ENCODE results near the gene ADAMTS15. TPM values are rescaled to one million over a fixed set of nuclear protein-coding genes. Genes with fewer than 3 reads are reported as not detected.
"Not testable (repeated sequence)": the region's sequence is repeated elsewhere in the genome, so short reads cannot be mapped to it uniquely, and the experiment has no call there.

Gene ADAMTS15
- total RNA-seq, 2 donors from 2014 or later = not detected

- DNase-seq (peak in 2 of 3 donors; percentile 18 to 48), ATAC-seq (peak; percentile 90)
- Mint-ChIP-seq H3K4me1 (peaks cover 18% of the 10 kb centered on the region), H3K27ac (no peak overlapping the region), H3K4me3 (no peak overlapping the region), H3K27me3 (peaks cover 35% of the 10 kb centered on the region), H3K36me3 (ENCODE audit: low read depth) (peaks cover 6% of the 10 kb centered on the region)
- no peaks in the 10 kb centered on the region for H3K9me3 ChIP-seq (ENCODE audit: control insufficient read depth, low read length, poor library complexity, severe bottlenecking)
Measured at GRCh38 chr11:130434521-130435223, 13.8 kb upstream of the ADAMTS15 start.

DNA sequence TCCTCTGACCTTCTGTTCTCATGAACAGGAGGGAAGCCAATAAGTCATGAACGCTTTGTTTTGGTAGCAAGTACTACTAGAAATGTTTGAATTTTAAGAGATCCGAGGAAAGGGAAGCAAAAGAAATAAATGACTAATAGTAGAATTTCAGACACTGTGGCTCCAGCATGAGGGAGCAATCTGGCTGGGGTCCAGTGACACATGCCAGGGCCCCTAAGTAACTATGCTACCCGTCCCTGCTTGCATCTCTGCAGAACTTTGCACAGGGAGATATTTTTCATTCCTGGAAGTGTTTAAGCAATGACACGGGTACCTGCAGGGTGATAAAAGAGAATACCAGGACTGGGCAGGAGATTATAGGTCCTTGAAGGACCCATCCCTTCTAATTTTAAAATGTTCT lies 12.8 kb upstream of the ADAMTS15 start:
- no peaks in the 10 kb centered on the region for H3K9me3 ChIP-seq (ENCODE audit: control insufficient read depth, low read length, poor library complexity, severe bottlenecking)
- Mint-ChIP-seq H3K27ac (no peak overlapping the region), H3K27me3 (peaks cover 33% of the 10 kb centered on the region), H3K36me3 (ENCODE audit: low read depth) (peaks cover 6% of the 10 kb centered on the region), H3K4me3 (no peak overlapping the region), H3K4me1 (peaks cover 21% of the 10 kb centered on the region)
- DNase-seq = no peak
- no peak for ATAC-seq

DNA sequence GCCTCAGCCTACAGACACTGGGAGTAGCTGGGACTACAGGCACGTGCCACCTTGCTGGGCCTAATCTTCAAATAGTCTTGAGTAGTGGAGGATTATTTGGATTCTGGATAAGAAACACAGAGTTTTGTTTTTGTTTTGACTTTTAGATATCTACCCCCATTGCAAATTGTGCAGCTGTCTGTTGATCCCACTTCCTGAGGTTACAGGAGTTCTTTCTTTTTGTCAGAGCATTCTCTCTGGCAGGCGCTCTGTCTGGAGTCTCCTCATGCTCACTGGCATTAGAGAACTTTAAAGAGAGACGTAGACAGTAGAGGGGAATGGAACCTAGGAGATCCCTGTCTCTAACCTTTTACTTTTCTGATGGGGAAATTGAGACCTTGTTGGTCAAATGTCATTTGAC lies 12.3 kb upstream of the ADAMTS15 start:
- peaks cover 21% of the 10 kb centered on the region for H3K4me1 Mint-ChIP-seq
- H3K27ac Mint-ChIP-seq = no peak overlapping the region
- no peak for DNase-seq
- H3K4me3 Mint-ChIP-seq = no peak overlapping the region
- H3K36me3 Mint-ChIP-seq (ENCODE audit: low read depth) = peaks cover 6% of the 10 kb centered on the region
- H3K27me3 Mint-ChIP-seq = peaks cover 28% of the 10 kb centered on the region
- no peaks in the 10 kb centered on the region for H3K9me3 ChIP-seq (ENCODE audit: control insufficient read depth, low read length, poor library complexity, severe bottlenecking)
- no peak for ATAC-seq

DNA sequence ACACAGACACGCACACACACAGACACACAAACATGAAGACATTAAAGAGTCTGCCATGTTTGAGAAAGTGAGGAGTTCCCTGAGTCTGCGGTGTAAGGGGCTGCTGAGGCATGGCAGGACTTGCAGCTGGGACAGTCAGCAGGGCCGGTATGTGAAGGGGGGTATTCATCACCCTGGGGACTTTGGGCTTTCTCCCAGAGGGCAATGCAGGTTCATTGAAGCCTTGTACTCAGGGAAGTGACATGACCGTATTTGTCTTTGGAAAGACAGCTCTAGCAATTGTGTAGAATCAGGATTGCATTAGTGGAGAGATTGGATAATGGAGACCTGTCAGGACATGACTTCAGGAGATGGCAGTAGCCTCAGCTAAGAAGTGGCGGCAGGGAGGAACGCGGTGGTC lies 10.6 kb upstream of the ADAMTS15 start:
- peaks cover 20% of the 10 kb centered on the region for H3K4me1 Mint-ChIP-seq
- no peaks in the 10 kb centered on the region for H3K9me3 ChIP-seq (ENCODE audit: control insufficient read depth, low read length, poor library complexity, severe bottlenecking)
- peaks cover 30% of the 10 kb centered on the region for H3K27me3 Mint-ChIP-seq
- H3K4me3 Mint-ChIP-seq = no peak overlapping the region
- DNase-seq (no peak), ATAC-seq (no peak)
- peaks cover 9% of the 10 kb centered on the region for H3K36me3 Mint-ChIP-seq (ENCODE audit: low read depth)
- H3K27ac Mint-ChIP-seq = peak overlapping the region; percentile 27

DNA sequence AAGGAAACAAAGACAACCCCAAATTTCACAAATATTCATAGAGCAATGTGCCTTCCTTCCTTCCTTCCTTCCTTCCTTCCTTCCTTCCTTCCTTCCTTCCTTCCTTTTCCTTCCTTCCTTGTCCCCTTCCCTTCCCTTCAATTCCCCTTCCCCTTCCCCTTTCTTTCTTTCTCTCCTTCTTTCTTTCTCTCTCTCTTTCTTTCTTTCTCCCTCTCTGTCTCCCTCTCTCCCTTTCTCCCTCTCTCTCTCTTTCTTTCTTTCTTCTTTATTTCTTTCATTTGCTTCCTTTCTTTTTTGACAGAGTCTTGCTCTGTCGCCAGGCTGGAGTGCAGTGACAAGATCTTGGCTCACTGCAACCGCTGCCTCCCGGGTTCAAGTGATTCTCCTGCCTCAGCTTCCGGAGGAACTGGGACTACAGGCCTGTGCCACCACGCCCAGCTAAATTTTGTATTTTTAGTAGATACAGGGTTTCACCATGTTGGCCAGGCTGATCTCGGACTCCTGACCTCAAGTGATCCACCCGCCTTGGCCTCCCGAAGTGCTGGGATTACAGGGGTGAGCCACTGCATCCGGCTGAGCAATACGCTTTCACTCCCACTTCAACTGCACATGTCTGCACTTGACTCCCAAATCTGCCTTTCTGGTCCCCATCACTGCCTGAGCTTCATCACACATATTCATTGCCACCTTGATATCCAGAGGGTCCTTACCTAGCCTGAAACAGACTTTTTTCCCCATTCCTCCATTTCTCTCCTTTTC lies 9.9 kb upstream of the ADAMTS15 start:
- H3K9me3 ChIP-seq (ENCODE audit: control insufficient read depth, low read length, poor library complexity, severe bottlenecking); ATAC-seq; H3K36me3 Mint-ChIP-seq (ENCODE audit: low read depth); H3K4me3 Mint-ChIP-seq; DNase-seq: not testable (repeated sequence)
- Mint-ChIP-seq H3K27ac (peak overlapping the region; percentile 27), H3K4me1 (peaks cover 20% of the 10 kb centered on the region), H3K27me3 (peaks cover 30% of the 10 kb centered on the region)

DNA sequence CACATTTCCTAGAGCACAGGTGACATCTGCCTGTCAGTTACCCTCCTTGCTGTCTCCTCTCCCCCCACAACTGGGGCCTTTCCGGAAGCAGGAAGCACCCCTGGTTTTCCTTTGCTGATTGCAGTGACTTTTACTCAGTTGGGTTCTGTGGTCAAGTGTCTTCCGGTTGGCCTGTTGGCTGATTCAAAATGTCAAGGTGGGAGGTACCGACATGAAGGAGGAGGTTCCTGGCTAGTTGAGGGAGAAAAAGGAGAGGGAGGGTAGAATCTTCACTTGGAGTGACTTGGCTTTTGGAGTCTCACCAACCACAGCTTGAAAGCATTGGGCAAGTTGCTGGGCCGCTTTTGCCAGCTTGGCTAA lies 9.3 kb upstream of the ADAMTS15 start:
- H3K27ac Mint-ChIP-seq = peak overlapping the region; percentile 27
- no peak for ATAC-seq
- H3K36me3 Mint-ChIP-seq (ENCODE audit: low read depth) = peaks cover 9% of the 10 kb centered on the region
- no peak for DNase-seq
- H3K9me3 ChIP-seq (ENCODE audit: control insufficient read depth, low read length, poor library complexity, severe bottlenecking) = no peaks in the 10 kb centered on the region
- peaks cover 34% of the 10 kb centered on the region for H3K27me3 Mint-ChIP-seq
- H3K4me1 Mint-ChIP-seq = peaks cover 20% of the 10 kb centered on the region
- peak overlapping the region; percentile 8 for H3K4me3 Mint-ChIP-seq

DNA sequence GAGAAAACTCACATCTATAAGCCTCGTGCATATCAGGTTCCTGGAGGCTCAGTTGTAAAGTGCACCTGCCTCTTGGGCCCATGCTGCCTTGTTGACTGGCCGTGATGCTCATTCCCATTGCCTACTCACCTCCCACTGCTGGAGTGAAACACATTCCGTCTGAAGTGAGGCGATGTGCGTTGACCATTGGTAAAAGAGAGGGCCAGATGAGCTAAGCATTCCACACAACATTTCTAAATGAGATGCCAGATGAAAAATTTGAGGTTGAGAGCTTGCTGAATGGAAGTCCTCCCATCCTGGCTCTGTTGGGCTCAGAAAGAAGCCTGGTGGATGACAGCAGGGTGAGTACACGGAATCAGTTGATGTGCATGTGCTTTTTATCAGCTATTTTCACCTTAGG lies 8.6 kb upstream of the ADAMTS15 start:
- no peak overlapping the region for H3K27ac Mint-ChIP-seq
- ATAC-seq = no peak
- no peaks in the 10 kb centered on the region for H3K9me3 ChIP-seq (ENCODE audit: control insufficient read depth, low read length, poor library complexity, severe bottlenecking)

GRCh38 chr11:130441719-130442118 lies 6.7 kb upstream of the ADAMTS15 start:
- H3K9me3 ChIP-seq (ENCODE audit: control insufficient read depth, low read length, poor library complexity, severe bottlenecking) = no peaks in the 10 kb centered on the region
- no peak overlapping the region for H3K4me3 Mint-ChIP-seq
- ATAC-seq = no peak
- H3K27ac Mint-ChIP-seq = peak overlapping the region; percentile 11
- peaks cover 18% of the 10 kb centered on the region for H3K4me1 Mint-ChIP-seq
- H3K27me3 Mint-ChIP-seq = peaks cover 48% of the 10 kb centered on the region
- peaks cover 11% of the 10 kb centered on the region for H3K36me3 Mint-ChIP-seq (ENCODE audit: low read depth)
- DNase-seq = no peak

More for the DNA sequence above, 8.6 kb upstream of the ADAMTS15 start:
- peaks cover 42% of the 10 kb centered on the region for H3K27me3 Mint-ChIP-seq
- peaks cover 11% of the 10 kb centered on the region for H3K36me3 Mint-ChIP-seq (ENCODE audit: low read depth)
- H3K4me1 Mint-ChIP-seq = peaks cover 20% of the 10 kb centered on the region
- no peak for DNase-seq
- no peak overlapping the region for H3K4me3 Mint-ChIP-seq

- no peak overlapping the region for H3K27ac Mint-ChIP-seq
- ATAC-seq = no peak
Measured at GRCh38 chr11:130442737-130443136, 5.7 kb upstream of the ADAMTS15 start.

GRCh38 chr11:130445788-130446187 lies 2.7 kb upstream of the ADAMTS15 start:
- DNase-seq (no peak), ATAC-seq (no peak)
- H3K4me3 Mint-ChIP-seq = no peak overlapping the region
- no peak overlapping the region for H3K27ac Mint-ChIP-seq
- H3K36me3 Mint-ChIP-seq (ENCODE audit: low read depth) = peaks cover 5% of the 10 kb centered on the region
- no peaks in the 10 kb centered on the region for H3K9me3 ChIP-seq (ENCODE audit: control insufficient read depth, low read length, poor library complexity, severe bottlenecking)
- H3K4me1 Mint-ChIP-seq = peaks cover 4% of the 10 kb centered on the region
- peaks cover 48% of the 10 kb centered on the region for H3K27me3 Mint-ChIP-seq

More at GRCh38 chr11:130442737-130443136, 5.7 kb upstream of the ADAMTS15 start:
- H3K9me3 ChIP-seq (ENCODE audit: control insufficient read depth, low read length, poor library complexity, severe bottlenecking) = no peaks in the 10 kb centered on the region
- Mint-ChIP-seq H3K4me3 (no peak overlapping the region), H3K36me3 (ENCODE audit: low read depth) (peaks cover 11% of the 10 kb centered on the region), H3K27me3 (peaks cover 48% of the 10 kb centered on the region), H3K4me1 (peaks cover 18% of the 10 kb centered on the region)
- DNase-seq = no peak

GRCh38 chr11:130448039-130448415 lies 418 bp upstream of the ADAMTS15 start:
- DNase-seq = no peak
- Mint-ChIP-seq H3K4me3 (peak overlapping the region; percentile 76), H3K27me3 (peaks cover 62% of the 10 kb centered on the region), H3K36me3 (ENCODE audit: low read depth) (peaks cover 2% of the 10 kb centered on the region), H3K27ac (no peak overlapping the region), H3K4me1 (peaks cover 2% of the 10 kb centered on the region)
- ATAC-seq = no peak
- H3K9me3 ChIP-seq (ENCODE audit: control insufficient read depth, low read length, poor library complexity, severe bottlenecking) = no peaks in the 10 kb centered on the region

- peak overlapping the region; percentile 71 for H3K4me3 Mint-ChIP-seq
- no peak overlapping the region for H3K27ac Mint-ChIP-seq
- H3K36me3 Mint-ChIP-seq (ENCODE audit: low read depth) = peaks cover 5% of the 10 kb centered on the region
- H3K27me3 Mint-ChIP-seq = peaks cover 67% of the 10 kb centered on the region
- no peak for DNase-seq
- no peak for ATAC-seq
- H3K4me1 Mint-ChIP-seq = peaks cover 2% of the 10 kb centered on the region
- H3K9me3 ChIP-seq (ENCODE audit: control insufficient read depth, low read length, poor library complexity, severe bottlenecking) = no peaks in the 10 kb centered on the region
Measured at GRCh38 chr11:130449310-130449990, 1.0 kb downstream of the ADAMTS15 start.

GRCh38 chr11:130449996-130450769 lies 1.7 kb downstream of the ADAMTS15 start:
- DNase-seq (no peak), ATAC-seq (no peak)
- no peak overlapping the region for H3K4me3 Mint-ChIP-seq
- H3K9me3 ChIP-seq (ENCODE audit: control insufficient read depth, low read length, poor library complexity, severe bottlenecking) = no peaks in the 10 kb centered on the region
- peaks cover 68% of the 10 kb centered on the region for H3K27me3 Mint-ChIP-seq
- peaks cover 2% of the 10 kb centered on the region for H3K4me1 Mint-ChIP-seq
- H3K27ac Mint-ChIP-seq = no peak overlapping the region
- H3K36me3 Mint-ChIP-seq (ENCODE audit: low read depth) = peaks cover 3% of the 10 kb centered on the region
